Muscle of leg (tissue), 9 donors: ENCODE measurements around the gene OR5T2. TPM values are rescaled to one million over a fixed set of nuclear protein-coding genes. Genes with fewer than 3 reads are reported as not detected.

ENCODE experiments used
- polyA plus RNA-seq, 8 donors: library from polyadenylated mRNA; unstranded; fragments of 120-200 nt; gene quantifications; one replicate each; pipeline versions ENCODE4 v1.2.1 to v1.2.3, GENCODE V29; 2013; ENCODE audit warnings: inconsistent platforms in 1 of 8, low replicate concordance in 1 of 8; ENCODE audit not compliant: insufficient read length in 8 of 8, insufficient read depth in 1 of 8
- total RNA-seq: library from RNA; stranded (reverse); fragments of 120-200 nt; gene quantifications from one replicate; pipeline ENCODE4 v1.2.4, GENCODE V29; 2013

Gene OR5T2
- total and polyA plus RNA-seq, 9 donors = not detected

Other genes with a start within 250 kb of the OR5T2 start
- gene OR5F1, start 239.6 kb downstream of the OR5T2 start, total RNA-seq = not detected
- not detected for gene OR5F1, start 239.6 kb downstream of the OR5T2 start, polyA plus RNA-seq
- gene OR5AS1, start 206.6 kb downstream of the OR5T2 start, total RNA-seq = not detected
- under 1 TPM in 5 of 8 donors, not detected in 3; 0.03 to 0.14 (median 0.03) TPM for gene OR5AS1, start 206.6 kb downstream of the OR5T2 start, polyA plus RNA-seq
- gene OR8I2, start 140.9 kb downstream of the OR5T2 start, total RNA-seq = not detected
- gene OR8I2, start 140.9 kb downstream of the OR5T2 start, polyA plus RNA-seq = not detected
- not detected for gene OR8H2, start 130.6 kb downstream of the OR5T2 start, total RNA-seq
- gene OR8H2, start 130.6 kb downstream of the OR5T2 start, polyA plus RNA-seq = under 1 TPM in 3 of 8 donors, not detected in 5; 0.04 to 0.13 (median 0.05) TPM
- not detected for gene OR8H3, start 111.9 kb downstream of the OR5T2 start, total RNA-seq
- not detected for gene OR8H3, start 111.9 kb downstream of the OR5T2 start, polyA plus RNA-seq
- not detected for gene OR8J3, start 94.1 kb downstream of the OR5T2 start, total RNA-seq
- gene OR8J3, start 94.1 kb downstream of the OR5T2 start, polyA plus RNA-seq = not detected
- not detected for gene OR8K5, start 73.9 kb downstream of the OR5T2 start, total RNA-seq
- not detected for gene OR8K5, start 73.9 kb downstream of the OR5T2 start, polyA plus RNA-seq
- not detected for gene OR5J2, start 57.6 kb downstream of the OR5T2 start, total RNA-seq
- gene OR5J2, start 57.6 kb downstream of the OR5T2 start, polyA plus RNA-seq = not detected
- gene OR5T3, start 18.0 kb upstream of the OR5T2 start, total RNA-seq = not detected
- not detected for gene OR5T3, start 18.0 kb upstream of the OR5T2 start, polyA plus RNA-seq
- gene OR5T1, start 39.9 kb upstream of the OR5T2 start, total RNA-seq = not detected
- not detected for gene OR5T1, start 39.9 kb upstream of the OR5T2 start, polyA plus RNA-seq
- gene OR8H1, start 58.0 kb upstream of the OR5T2 start, total RNA-seq = not detected
- under 1 TPM in 1 of 8 donors, not detected in 7; 0.12 TPM for gene OR8H1, start 58.0 kb upstream of the OR5T2 start, polyA plus RNA-seq
- not detected for gene OR8K3, start 80.9 kb upstream of the OR5T2 start, total RNA-seq
- not detected for gene OR8K3, start 80.9 kb upstream of the OR5T2 start, polyA plus RNA-seq
- not detected for gene OR8K1, start 111.8 kb upstream of the OR5T2 start, total RNA-seq
- gene OR8K1, start 111.8 kb upstream of the OR5T2 start, polyA plus RNA-seq = not detected
- gene OR8J1, start 120.0 kb upstream of the OR5T2 start, total RNA-seq = not detected
- not detected for gene OR8J1, start 120.0 kb upstream of the OR5T2 start, polyA plus RNA-seq
- not detected for gene OR8U1, start 141.4 kb upstream of the OR5T2 start, total RNA-seq
- gene OR8U1, start 141.4 kb upstream of the OR5T2 start, polyA plus RNA-seq = not detected
- not detected for gene OR5AL1, start 178.4 kb upstream of the OR5T2 start, total RNA-seq
- not detected for gene OR5AL1, start 178.4 kb upstream of the OR5T2 start, polyA plus RNA-seq
- gene OR5M3, start 239.1 kb upstream of the OR5T2 start, total RNA-seq = not detected
- gene OR5M3, start 239.1 kb upstream of the OR5T2 start, polyA plus RNA-seq = not detected